ENCODE measurements around the gene RHOD. TPM values are rescaled to one million over a fixed set of nuclear protein-coding genes. Genes with fewer than 3 reads are reported as not detected.

Gene RHOD
- total RNA-seq, 2 donors from 2014 or later, result 39.1 to 68.5 TPM

GRCh38 chr11:67033661-67034166, 22.9 kb upstream of the RHOD start:
- TF ChIP-seq, protein P1, sequence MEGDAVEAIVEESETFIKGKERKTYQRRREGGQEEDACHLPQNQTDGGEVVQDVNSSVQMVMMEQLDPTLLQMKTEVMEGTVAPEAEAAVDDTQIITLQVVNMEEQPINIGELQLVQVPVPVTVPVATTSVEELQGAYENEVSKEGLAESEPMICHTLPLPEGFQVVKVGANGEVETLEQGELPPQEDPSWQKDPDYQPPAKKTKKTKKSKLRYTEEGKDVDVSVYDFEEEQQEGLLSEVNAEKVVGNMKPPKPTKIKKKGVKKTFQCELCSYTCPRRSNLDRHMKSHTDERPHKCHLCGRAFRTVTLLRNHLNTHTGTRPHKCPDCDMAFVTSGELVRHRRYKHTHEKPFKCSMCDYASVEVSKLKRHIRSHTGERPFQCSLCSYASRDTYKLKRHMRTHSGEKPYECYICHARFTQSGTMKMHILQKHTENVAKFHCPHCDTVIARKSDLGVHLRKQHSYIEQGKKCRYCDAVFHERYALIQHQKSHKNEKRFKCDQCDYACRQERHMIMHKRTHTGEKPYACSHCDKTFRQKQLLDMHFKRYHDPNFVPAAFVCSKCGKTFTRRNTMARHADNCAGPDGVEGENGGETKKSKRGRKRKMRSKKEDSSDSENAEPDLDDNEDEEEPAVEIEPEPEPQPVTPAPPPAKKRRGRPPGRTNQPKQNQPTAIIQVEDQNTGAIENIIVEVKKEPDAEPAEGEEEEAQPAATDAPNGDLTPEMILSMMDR (IDR thresholded peaks at IDR 0.05), result no peak
- DNase-seq (ENCODE audit: low spot score), result no peak
- Histone ChIP-seq H3K27ac (peak overlapping the region in 1 of 2 donors; percentile 29), H3K4me1 (peaks cover 0 to 9% of the 10 kb centered on the region in 2 donors), H3K27me3 (no peaks in the 10 kb centered on the region), H3K9me3 (no peaks in the 10 kb centered on the region), H3K36me3 (no peaks in the 10 kb centered on the region), H3K4me3 (no peak overlapping the region)

DNA sequence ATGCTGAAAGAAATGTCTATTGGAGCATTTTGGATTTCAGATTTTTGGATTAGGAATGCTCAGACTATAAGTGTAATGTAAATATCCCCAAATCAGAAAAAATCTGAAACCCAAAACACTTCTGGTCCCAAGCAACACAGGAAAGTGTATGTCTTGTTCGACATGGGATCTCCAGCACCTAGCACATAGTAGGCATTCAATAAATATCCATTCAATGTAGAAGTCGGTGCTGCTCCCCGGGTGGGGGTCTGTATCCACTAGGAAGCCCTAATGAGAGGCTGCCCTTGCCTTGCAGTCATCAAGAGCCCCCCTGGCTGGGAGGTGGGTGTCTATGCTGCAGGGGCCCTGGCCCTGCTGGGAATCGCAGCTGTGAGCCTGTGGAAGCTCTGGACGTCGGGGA, 22.3 kb upstream of the RHOD start:
- TF ChIP-seq, protein P1 (IDR thresholded peaks at IDR 0.05), result no peak
- H3K27ac ChIP-seq, result no peak overlapping the region
- DNase-seq (ENCODE audit: low spot score), result no peak
- H3K4me3 ChIP-seq, result no peak overlapping the region
- no peaks in the 10 kb centered on the region for H3K36me3 ChIP-seq
- peaks cover 0 to 9% of the 10 kb centered on the region in 2 donors for H3K4me1 ChIP-seq
- no peaks in the 10 kb centered on the region for H3K27me3 ChIP-seq
- H3K9me3 ChIP-seq, result no peaks in the 10 kb centered on the region

- Histone ChIP-seq H3K27me3 (no peaks in the 10 kb centered on the region), H3K9me3 (no peaks in the 10 kb centered on the region), H3K36me3 (no peaks in the 10 kb centered on the region), H3K27ac (no peak overlapping the region), H3K4me3 (no peak overlapping the region), H3K4me1 (no peaks in the 10 kb centered on the region)
- TF ChIP-seq, protein P1 (IDR thresholded peaks at IDR 0.05), result no peak
- no peak for DNase-seq (ENCODE audit: low spot score)
These were observed 16.5 kb upstream of the RHOD start for GRCh38 chr11:67040147-67040546.

- Histone ChIP-seq H3K27ac (no peak overlapping the region), H3K27me3 (no peaks in the 10 kb centered on the region), H3K4me1 (no peaks in the 10 kb centered on the region), H3K36me3 (no peaks in the 10 kb centered on the region), H3K9me3 (no peaks in the 10 kb centered on the region), H3K4me3 (no peak overlapping the region)
- DNase-seq (ENCODE audit: low spot score), result no peak
- TF ChIP-seq, protein P1 (IDR thresholded peaks at IDR 0.05), result no peak
These were observed 15.0 kb upstream of the RHOD start for GRCh38 chr11:67041602-67042001.

DNA sequence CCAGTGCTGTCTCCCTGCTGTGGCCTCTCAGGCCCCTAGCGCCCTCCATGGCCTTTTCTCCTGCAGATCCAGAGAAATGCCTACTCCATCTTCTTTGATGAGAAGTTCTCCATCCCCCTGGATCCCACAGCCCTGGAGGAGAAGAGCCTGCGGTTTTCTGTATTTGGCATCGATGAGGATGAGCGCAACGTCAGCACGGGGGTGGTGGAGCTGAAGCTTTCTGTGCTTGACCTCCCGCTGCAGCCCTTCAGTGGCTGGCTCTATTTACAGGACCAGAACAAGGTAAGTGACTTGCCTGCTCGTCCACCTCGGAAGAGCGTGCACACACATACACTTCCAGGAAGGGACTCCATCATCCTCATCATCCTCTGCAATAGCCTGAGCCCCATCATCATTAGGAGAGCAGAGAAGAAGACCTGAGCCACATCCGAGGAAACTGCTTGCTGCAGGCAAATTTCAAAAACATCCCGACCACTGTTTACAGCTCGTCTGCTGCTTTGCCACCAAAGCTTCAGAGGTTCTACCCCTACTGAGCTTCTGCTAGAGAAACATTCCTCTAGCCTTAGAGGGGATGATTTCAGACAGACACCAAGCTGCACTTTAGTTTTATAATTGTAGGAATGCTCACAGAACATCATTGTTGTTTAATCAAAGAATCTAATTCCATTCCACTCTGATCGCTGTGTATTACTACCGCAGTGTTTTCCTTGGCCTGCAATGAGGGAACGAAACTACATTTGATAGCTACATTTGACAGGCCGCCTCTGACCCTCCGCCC, 12.9 kb upstream of the RHOD start:
- TF ChIP-seq, protein P1 (IDR thresholded peaks at IDR 0.05), result no peak
- no peak for DNase-seq (ENCODE audit: low spot score)
- Histone ChIP-seq H3K4me1 (no peaks in the 10 kb centered on the region), H3K27me3 (no peaks in the 10 kb centered on the region), H3K27ac (no peak overlapping the region), H3K9me3 (no peaks in the 10 kb centered on the region), H3K4me3 (no peak overlapping the region), H3K36me3 (no peaks in the 10 kb centered on the region)
